ENCODE data around the gene EXOSC7. TPM values are rescaled to one million over a fixed set of nuclear protein-coding genes. Genes with fewer than 3 reads are reported as not detected.

EXOSC7 gene
- total and polyA plus RNA-seq, 4 donors, result 26.2 to 57.7 (median 46.0) TPM

GRCh38 chr3:44988073-44988472, 12.0 kb downstream of the EXOSC7 start:
- no peaks in the 10 kb centered on the region for H3K27me3 ChIP-seq (ENCODE audit: control insufficient read depth, insufficient read depth, low read length)
- peaks cover 20% of the 10 kb centered on the region for H3K36me3 ChIP-seq (ENCODE audit: control insufficient read depth, insufficient read depth, low read length)
- no peak overlapping the region for H3K27ac ChIP-seq (ENCODE audit: low read depth, low read length)
- H3K4me3 ChIP-seq (ENCODE audit: low read depth, low read length), result no peak overlapping the region
- no peaks in the 10 kb centered on the region for H3K9me3 ChIP-seq (ENCODE audit: control insufficient read depth, insufficient read depth, low read length)
- no peak for DNase-seq (ENCODE audit: low read depth in 4 of 6, low spot score in 6 of 6)
- no CpG with 5 or more reads among the region's 2 CpGs for WGBS (ENCODE audit: insufficient coverage)
- H3K4me1 ChIP-seq (ENCODE audit: control insufficient read depth, insufficient read depth, low read length), result peaks cover 3% of the 10 kb centered on the region

- WGBS (ENCODE audit: insufficient coverage), result 94% methylated on average over 6 of the region's 8 CpGs
- Histone ChIP-seq H3K4me3 (ENCODE audit: low read depth, low read length) (no peak overlapping the region), H3K27ac (ENCODE audit: low read depth, low read length) (no peak overlapping the region), H3K36me3 (ENCODE audit: control insufficient read depth, insufficient read depth, low read length) (peaks cover 20% of the 10 kb centered on the region), H3K9me3 (ENCODE audit: control insufficient read depth, insufficient read depth, low read length) (no peaks in the 10 kb centered on the region), H3K4me1 (ENCODE audit: control insufficient read depth, insufficient read depth, low read length) (peaks cover 6% of the 10 kb centered on the region), H3K27me3 (ENCODE audit: control insufficient read depth, insufficient read depth, low read length) (no peaks in the 10 kb centered on the region)
- no peak for DNase-seq (ENCODE audit: low read depth in 4 of 6, low spot score in 6 of 6)
These were observed 13.1 kb downstream of the EXOSC7 start for GRCh38 chr3:44989141-44989540.

DNA sequence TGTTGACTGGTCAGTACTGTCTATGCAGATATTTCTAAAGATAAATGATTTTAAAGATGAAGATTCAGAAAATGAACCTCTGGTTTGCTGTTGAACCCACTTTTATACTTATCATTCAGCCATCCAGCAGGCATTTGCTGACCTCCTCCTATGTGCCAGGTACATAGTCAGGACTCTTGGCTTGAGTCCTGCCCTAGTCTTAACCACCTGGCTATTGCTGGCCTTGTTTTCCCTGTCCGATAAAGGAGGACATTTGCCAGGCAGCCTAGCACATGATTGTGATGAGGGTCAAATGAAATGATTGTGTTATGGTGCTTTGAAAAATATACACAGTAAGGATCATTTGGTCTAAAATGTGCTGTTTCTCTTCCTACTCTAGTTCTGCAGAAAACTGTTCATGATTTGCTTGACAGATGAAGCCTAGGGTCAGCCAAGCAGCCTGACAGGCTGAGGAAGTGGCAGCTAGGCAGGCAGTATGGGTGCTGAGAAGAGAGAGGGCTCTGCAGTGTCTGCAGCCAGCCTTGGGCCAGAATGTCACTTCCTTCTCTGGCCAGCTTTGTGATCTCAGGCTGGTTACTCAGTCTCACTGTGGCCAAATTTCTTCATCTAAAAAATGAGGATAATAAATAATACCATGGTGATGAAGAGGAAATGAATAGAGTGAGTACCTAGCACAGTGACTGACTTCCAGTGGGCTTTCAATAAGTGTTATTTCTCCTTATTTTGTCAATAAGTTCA, 13.8 kb downstream of the EXOSC7 start:
- 100% methylated on average over 1 of the region's 1 CpG for WGBS (ENCODE audit: insufficient coverage)
- DNase-seq (ENCODE audit: low read depth in 4 of 6, low spot score in 6 of 6), result no peak
- H3K4me1 ChIP-seq (ENCODE audit: control insufficient read depth, insufficient read depth, low read length), result peaks cover 9% of the 10 kb centered on the region
- H3K36me3 ChIP-seq (ENCODE audit: control insufficient read depth, insufficient read depth, low read length), result peaks cover 20% of the 10 kb centered on the region
- H3K27me3 ChIP-seq (ENCODE audit: control insufficient read depth, insufficient read depth, low read length), result no peaks in the 10 kb centered on the region
- no peaks in the 10 kb centered on the region for H3K9me3 ChIP-seq (ENCODE audit: control insufficient read depth, insufficient read depth, low read length)
- H3K4me3 ChIP-seq (ENCODE audit: low read depth, low read length), result no peak overlapping the region
- H3K27ac ChIP-seq (ENCODE audit: low read depth, low read length), result no peak overlapping the region

DNA sequence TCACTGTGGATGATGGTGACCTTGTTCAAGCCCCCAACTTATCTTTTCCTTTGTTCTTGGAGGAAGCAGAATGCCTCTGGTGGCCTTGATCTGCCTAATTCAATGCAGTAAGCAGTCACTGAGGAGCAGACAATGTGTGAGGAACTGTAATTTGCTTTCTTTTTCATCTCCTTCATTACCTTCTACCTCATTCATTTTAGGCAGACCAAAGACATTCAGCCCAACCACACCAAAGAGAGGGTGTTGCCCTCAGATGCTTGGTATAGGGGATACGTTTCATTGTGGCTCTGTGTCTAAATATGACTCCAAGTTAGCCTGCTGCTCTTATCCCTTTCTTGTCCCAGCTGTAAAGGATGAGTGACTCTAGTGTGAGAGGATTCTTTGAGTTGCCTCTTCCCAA, 15.3 kb downstream of the EXOSC7 start:
- WGBS (ENCODE audit: insufficient coverage), result 100% methylated on average over 1 of the region's 1 CpG
- peaks cover 15% of the 10 kb centered on the region for H3K36me3 ChIP-seq (ENCODE audit: control insufficient read depth, insufficient read depth, low read length)
- H3K9me3 ChIP-seq (ENCODE audit: control insufficient read depth, insufficient read depth, low read length), result no peaks in the 10 kb centered on the region
- H3K27ac ChIP-seq (ENCODE audit: low read depth, low read length), result no peak overlapping the region
- no peak for DNase-seq (ENCODE audit: low read depth in 4 of 6, low spot score in 6 of 6)
- no peaks in the 10 kb centered on the region for H3K27me3 ChIP-seq (ENCODE audit: control insufficient read depth, insufficient read depth, low read length)
- no peak overlapping the region for H3K4me3 ChIP-seq (ENCODE audit: low read depth, low read length)
- H3K4me1 ChIP-seq (ENCODE audit: control insufficient read depth, insufficient read depth, low read length), result peaks cover 20% of the 10 kb centered on the region

GRCh38 chr3:44992555-44993470, 16.8 kb downstream of the EXOSC7 start:
- DNase-seq (ENCODE audit: low read depth in 4 of 6, low spot score in 6 of 6), result peak in 1 of 6 donors; percentile 29
- Histone ChIP-seq H3K9me3 (ENCODE audit: control insufficient read depth, insufficient read depth, low read length) (no peaks in the 10 kb centered on the region), H3K4me1 (ENCODE audit: control insufficient read depth, insufficient read depth, low read length) (peaks cover 20% of the 10 kb centered on the region), H3K27me3 (ENCODE audit: control insufficient read depth, insufficient read depth, low read length) (no peaks in the 10 kb centered on the region), H3K27ac (ENCODE audit: low read depth, low read length) (no peak overlapping the region), H3K4me3 (ENCODE audit: low read depth, low read length) (no peak overlapping the region), H3K36me3 (ENCODE audit: control insufficient read depth, insufficient read depth, low read length) (peaks cover 15% of the 10 kb centered on the region)
- 39% methylated on average over 3 of the region's 7 CpGs for WGBS (ENCODE audit: insufficient coverage)

- peak overlapping the region; percentile 4 for H3K27ac ChIP-seq (ENCODE audit: low read depth, low read length)
These were observed 17.6 kb downstream of the EXOSC7 start for GRCh38 chr3:44993471-44994205.

DNA sequence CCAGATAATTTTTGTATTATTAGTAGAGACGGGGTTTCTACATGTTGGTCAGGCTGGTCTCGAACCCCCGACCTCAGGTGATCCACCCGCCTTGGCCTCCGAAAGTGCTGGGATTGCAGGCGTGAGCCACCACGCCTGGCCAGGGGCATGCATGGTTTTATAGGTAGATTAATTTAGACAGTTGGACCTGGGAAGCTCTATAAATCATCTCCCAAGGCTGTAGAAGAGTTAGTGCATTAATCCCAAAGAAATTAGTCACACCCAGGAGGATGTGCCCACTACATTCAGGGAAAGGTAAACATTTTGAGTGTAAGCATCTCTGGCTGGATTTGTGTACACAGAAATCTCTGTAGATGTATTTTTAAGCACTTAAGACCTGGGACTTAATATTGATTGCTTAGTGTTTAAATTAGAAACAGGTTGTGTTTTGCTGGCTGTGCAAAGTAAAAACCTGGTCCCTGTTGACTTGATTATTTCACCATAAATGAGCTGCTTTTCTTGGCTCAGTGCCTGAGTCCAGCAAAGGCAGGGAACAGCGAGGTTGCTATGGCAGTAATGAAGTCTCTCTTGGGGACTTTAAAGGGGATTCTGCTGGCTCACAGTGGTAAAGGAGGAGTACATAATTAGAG, 19.2 kb downstream of the EXOSC7 start:
- no peak overlapping the region for H3K4me3 ChIP-seq (ENCODE audit: low read depth, low read length)
- no peak overlapping the region for H3K27ac ChIP-seq (ENCODE audit: low read depth, low read length)
- DNase-seq (ENCODE audit: low read depth in 4 of 6, low spot score in 6 of 6), result peak in 5 of 6 donors; percentile 70 to 97 (median 79)
- no peaks in the 10 kb centered on the region for H3K27me3 ChIP-seq (ENCODE audit: control insufficient read depth, insufficient read depth, low read length)
- no peaks in the 10 kb centered on the region for H3K9me3 ChIP-seq (ENCODE audit: control insufficient read depth, insufficient read depth, low read length)
- peaks cover 20% of the 10 kb centered on the region for H3K4me1 ChIP-seq (ENCODE audit: control insufficient read depth, insufficient read depth, low read length)
- H3K36me3 ChIP-seq (ENCODE audit: control insufficient read depth, insufficient read depth, low read length), result peaks cover 17% of the 10 kb centered on the region
- WGBS (ENCODE audit: insufficient coverage), result 42% methylated on average over 2 of the region's 8 CpGs

More at GRCh38 chr3:44993471-44994205, 17.6 kb downstream of the EXOSC7 start:
- H3K27me3 ChIP-seq (ENCODE audit: control insufficient read depth, insufficient read depth, low read length), result no peaks in the 10 kb centered on the region
- H3K4me3 ChIP-seq (ENCODE audit: low read depth, low read length), result no peak overlapping the region
- H3K9me3 ChIP-seq (ENCODE audit: control insufficient read depth, insufficient read depth, low read length), result no peaks in the 10 kb centered on the region
- H3K36me3 ChIP-seq (ENCODE audit: control insufficient read depth, insufficient read depth, low read length), result peaks cover 21% of the 10 kb centered on the region
- peaks cover 20% of the 10 kb centered on the region for H3K4me1 ChIP-seq (ENCODE audit: control insufficient read depth, insufficient read depth, low read length)
- DNase-seq (ENCODE audit: low read depth in 4 of 6, low spot score in 6 of 6), result peak in 2 of 6 donors; percentile 35 to 39

DNA sequence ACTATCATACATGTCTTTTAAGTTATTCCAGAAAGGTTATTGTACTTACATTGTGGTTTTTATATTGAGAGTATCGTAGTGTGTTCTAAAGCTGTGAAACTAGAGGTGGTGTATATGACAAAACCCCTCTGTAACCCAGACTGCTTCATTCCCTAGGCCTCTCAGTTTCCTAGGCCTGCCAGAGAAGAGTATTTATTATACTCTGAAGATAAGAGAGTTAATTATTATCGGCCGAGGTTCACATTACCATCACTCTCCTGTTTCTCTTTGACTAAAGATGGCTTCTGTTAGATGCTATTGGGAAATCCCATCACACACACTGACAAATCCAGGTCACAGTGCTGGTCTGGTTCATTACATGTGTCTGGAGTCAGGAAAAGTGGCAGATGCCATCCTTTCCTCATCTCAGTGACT, 20.5 kb downstream of the EXOSC7 start:
- no CpG with 5 or more reads among the region's 3 CpGs for WGBS (ENCODE audit: insufficient coverage)
- Histone ChIP-seq H3K27me3 (ENCODE audit: control insufficient read depth, insufficient read depth, low read length) (no peaks in the 10 kb centered on the region), H3K4me1 (ENCODE audit: control insufficient read depth, insufficient read depth, low read length) (peaks cover 20% of the 10 kb centered on the region), H3K9me3 (ENCODE audit: control insufficient read depth, insufficient read depth, low read length) (no peaks in the 10 kb centered on the region), H3K27ac (ENCODE audit: low read depth, low read length) (no peak overlapping the region), H3K36me3 (ENCODE audit: control insufficient read depth, insufficient read depth, low read length) (peaks cover 20% of the 10 kb centered on the region), H3K4me3 (ENCODE audit: low read depth, low read length) (no peak overlapping the region)
- peak in 1 of 6 donors; percentile 36 for DNase-seq (ENCODE audit: low read depth in 4 of 6, low spot score in 6 of 6)

GRCh38 chr3:44999782-45000181, 23.7 kb downstream of the EXOSC7 start:
- Histone ChIP-seq H3K36me3 (ENCODE audit: control insufficient read depth, insufficient read depth, low read length) (peaks cover 25% of the 10 kb centered on the region), H3K4me1 (ENCODE audit: control insufficient read depth, insufficient read depth, low read length) (peaks cover 12% of the 10 kb centered on the region), H3K9me3 (ENCODE audit: control insufficient read depth, insufficient read depth, low read length) (no peaks in the 10 kb centered on the region), H3K27me3 (ENCODE audit: control insufficient read depth, insufficient read depth, low read length) (no peaks in the 10 kb centered on the region), H3K27ac (ENCODE audit: low read depth, low read length) (no peak overlapping the region), H3K4me3 (ENCODE audit: low read depth, low read length) (no peak overlapping the region)
- no peak for DNase-seq (ENCODE audit: low read depth in 4 of 6, low spot score in 6 of 6)
- no CpG with 5 or more reads among the region's 2 CpGs for WGBS (ENCODE audit: insufficient coverage)

All from spinal cord (tissue), 10 donors.